HepG2 (cell line): Measurements from ENCODE around the gene NOTO. TPM values are rescaled to one million over a fixed set of nuclear protein-coding genes. Genes with fewer than 3 reads are reported as not detected.
A peak's percentile ranks its signal among the peaks of the same experiment; 100 is the strongest.

Experiments
- CCDC6 ChIP-seq: sonication (generic); formaldehyde crosslinking; IDR thresholded peaks from 2 replicates; pipeline ENCODE4 v1.8.1; 2022; ENCODE audit warnings: mild to moderate bottlenecking, missing genetic modification reagents, moderate library complexity
- GFI1 ChIP-seq: sonication (generic); formaldehyde crosslinking; IDR thresholded peaks from 2 replicates; pipeline ENCODE4 v1.5.0; 2020; ENCODE audit warnings: missing genetic modification reagents, mild to moderate bottlenecking, borderline replicate concordance
- KLF6 ChIP-seq: IDR thresholded peaks from 2 replicates; pipeline ENCODE4 v1.8.0; 2016; ENCODE audit warnings: missing biosample characterization, missing genetic modification reagents
- NCOA2 ChIP-seq: sonication (generic); formaldehyde crosslinking; IDR thresholded peaks from 2 replicates; pipeline ENCODE4 v1.8.0; 2022; ENCODE audit warnings: inconsistent platforms
- NFIB ChIP-seq: sonication (generic); formaldehyde crosslinking; IDR thresholded peaks from 2 replicates; pipeline ENCODE4 v1.9.0; 2021; ENCODE audit warnings: missing genetic modification reagents, mild to moderate bottlenecking, borderline replicate concordance
- NR2F6 ChIP-seq, 2 experiments: IDR thresholded peaks; 2 replicates each; pipeline ENCODE4 v1.6.1; 2016; ENCODE audit warnings: antibody characterized with exemption in 1 of 2, mild to moderate bottlenecking in 1 of 2
- RFXANK ChIP-seq: IDR thresholded peaks from 2 replicates; pipeline ENCODE4 v1.6.1; 2016
- SETDB1 ChIP-seq: sonication (generic); formaldehyde crosslinking; IDR thresholded peaks from 2 replicates; pipeline ENCODE4 v1.5.1; 2020; ENCODE audit warnings: missing genetic modification reagents, mild to moderate bottlenecking, borderline replicate concordance
- SMAD1 ChIP-seq: sonication (generic); formaldehyde crosslinking; IDR thresholded peaks from 2 replicates; pipeline ENCODE4 v1.4.0; 2020; ENCODE audit warnings: missing genetic modification reagents, low read depth, mild to moderate bottlenecking, borderline replicate concordance
- TCF12 ChIP-seq, 2 experiments: fragments of 450-650 bp in 1 of 2; sonication (generic) in 1 of 2; formaldehyde crosslinking in 1 of 2; IDR thresholded peaks; 2 replicates each; pipeline versions ENCODE4 v1.6.1 to v1.8.0; 2017 to 2022; ENCODE audit warnings: antibody characterized with exemption in 1 of 2, mild to moderate bottlenecking in 1 of 2, missing genetic modification reagents in 1 of 2, moderate library complexity in 1 of 2
- XBP1 ChIP-seq: sonication (generic); formaldehyde crosslinking; IDR thresholded peaks from 2 replicates; pipeline ENCODE4 v1.5.0; 2020; ENCODE audit warnings: missing genetic modification reagents
- ZBTB20 ChIP-seq: sonication (generic); formaldehyde crosslinking; IDR thresholded peaks from 2 replicates; pipeline ENCODE4 v1.8.1; 2023; ENCODE audit warnings: missing genetic modification reagents, low read depth, mild to moderate bottlenecking, borderline replicate concordance
- ZFP82 ChIP-seq: sonication (generic); formaldehyde crosslinking; IDR thresholded peaks from 2 replicates; pipeline ENCODE4 v1.5.1; 2020; ENCODE audit warnings: mild to moderate bottlenecking, missing genetic modification reagents, borderline replicate concordance
- ZNF101 ChIP-seq: sonication (generic); formaldehyde crosslinking; IDR thresholded peaks from 2 replicates; pipeline ENCODE4 v1.4.0; 2020; ENCODE audit warnings: mild to moderate bottlenecking, low read depth, missing genetic modification reagents, borderline replicate concordance
- ZNF138 ChIP-seq: sonication (generic); formaldehyde crosslinking; IDR thresholded peaks from 2 replicates; pipeline ENCODE4 v1.5.0; 2020; ENCODE audit warnings: mild to moderate bottlenecking, low read depth, missing genetic modification reagents
- ZNF264 ChIP-seq: sonication (generic); formaldehyde crosslinking; IDR thresholded peaks from 2 replicates; pipeline ENCODE4 v1.4.0; 2020; ENCODE audit warnings: missing genetic modification reagents
- ZNF883 ChIP-seq: sonication (generic); formaldehyde crosslinking; IDR thresholded peaks from 2 replicates; pipeline ENCODE4 v1.5.1; 2020; ENCODE audit warnings: mild to moderate bottlenecking, missing genetic modification reagents; ENCODE audit errors: not compliant biosample characterization
- polyA plus RNA-seq, 8 experiments: library from polyadenylated mRNA; depleted of rRNA in 3 of 8; stranded (reverse) in 7 of 8; unstranded in 1 of 8; fragments of >200 nt; fragmentation: Illumina TruSeq in 4 of 8; extraction: Trizol in 4 of 8; gene quantifications; 2 replicates each; pipeline versions ENCODE4 v1.2.1 to v1.2.3, GENCODE V29; 2011 to 2016; ENCODE audit warnings: low read depth in 4 of 8, missing spikeins in 1 of 8, mixed read lengths in 1 of 8; ENCODE audit not compliant: insufficient read depth in 1 of 8
- total RNA-seq, 5 experiments: library from RNA; depleted of rRNA; stranded (reverse); fragments of >200 nt; fragmentation: Illumina TruSeq; extraction: Trizol; gene quantifications; 2 replicates each; pipeline ENCODE4 v1.2.3, GENCODE V29; 2016; ENCODE audit warnings: low read depth in 1 of 5
- TF ChIP-seq, protein P1 (sequence below): sonication (generic); formaldehyde crosslinking; IDR thresholded peaks from 2 replicates; pipeline ENCODE4 v1.5.1; 2020; ENCODE audit warnings: missing genetic modification reagents, mild to moderate bottlenecking, borderline replicate concordance
- TF ChIP-seq, protein P2 (sequence below): sonication (generic); formaldehyde crosslinking; conservative IDR thresholded peaks from 2 replicates; pipeline ENCODE4 v1.5.0; 2020; ENCODE audit warnings: missing genetic modification reagents
- TF ChIP-seq, protein P3 (sequence below): sonication (generic); formaldehyde crosslinking; IDR thresholded peaks from 2 replicates; pipeline ENCODE4 v1.4.0; 2020; ENCODE audit warnings: mild to moderate bottlenecking, low read depth, missing genetic modification reagents
- TF ChIP-seq, protein P4 (sequence below): IDR thresholded peaks from 2 replicates; pipeline ENCODE4 v1.6.1; 2016; ENCODE audit warnings: missing biosample characterization, missing genetic modification reagents, low read depth

The NOTO gene
- total and polyA plus RNA-seq, 2 of the 13 experiments (the other 11 are each of a cell fraction or from before 2014, with no cell fraction given) = not detected

GRCh38 chr2:73233154-73233931, 31.0 kb downstream of the NOTO start, which contains the start of gene PRADC1 (continued):
- TF ChIP-seq TCF12 (IDR thresholded peaks at IDR 0.05) = no peak
- TF ChIP-seq TCF12 (CRISPR knock-in tag; IDR thresholded peaks at IDR 0.05) = no peak
- no peak; the same call in 1 of the 2 replicates for TF ChIP-seq KLF6
- TF ChIP-seq, protein P1, sequence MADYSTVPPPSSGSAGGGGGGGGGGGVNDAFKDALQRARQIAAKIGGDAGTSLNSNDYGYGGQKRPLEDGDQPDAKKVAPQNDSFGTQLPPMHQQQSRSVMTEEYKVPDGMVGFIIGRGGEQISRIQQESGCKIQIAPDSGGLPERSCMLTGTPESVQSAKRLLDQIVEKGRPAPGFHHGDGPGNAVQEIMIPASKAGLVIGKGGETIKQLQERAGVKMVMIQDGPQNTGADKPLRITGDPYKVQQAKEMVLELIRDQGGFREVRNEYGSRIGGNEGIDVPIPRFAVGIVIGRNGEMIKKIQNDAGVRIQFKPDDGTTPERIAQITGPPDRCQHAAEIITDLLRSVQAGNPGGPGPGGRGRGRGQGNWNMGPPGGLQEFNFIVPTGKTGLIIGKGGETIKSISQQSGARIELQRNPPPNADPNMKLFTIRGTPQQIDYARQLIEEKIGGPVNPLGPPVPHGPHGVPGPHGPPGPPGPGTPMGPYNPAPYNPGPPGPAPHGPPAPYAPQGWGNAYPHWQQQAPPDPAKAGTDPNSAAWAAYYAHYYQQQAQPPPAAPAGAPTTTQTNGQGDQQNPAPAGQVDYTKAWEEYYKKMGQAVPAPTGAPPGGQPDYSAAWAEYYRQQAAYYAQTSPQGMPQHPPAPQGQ (CRISPR knock-in tag) = 0 out of 2 replicates have a peak, but pooled peaks have one; percentile 10
- peak; percentile 79; the same call in 1 of the 2 replicates for TF ChIP-seq RFXANK (CRISPR knock-in tag)
- TF ChIP-seq XBP1 (CRISPR knock-in tag) = no peak
- TF ChIP-seq, protein P2, sequence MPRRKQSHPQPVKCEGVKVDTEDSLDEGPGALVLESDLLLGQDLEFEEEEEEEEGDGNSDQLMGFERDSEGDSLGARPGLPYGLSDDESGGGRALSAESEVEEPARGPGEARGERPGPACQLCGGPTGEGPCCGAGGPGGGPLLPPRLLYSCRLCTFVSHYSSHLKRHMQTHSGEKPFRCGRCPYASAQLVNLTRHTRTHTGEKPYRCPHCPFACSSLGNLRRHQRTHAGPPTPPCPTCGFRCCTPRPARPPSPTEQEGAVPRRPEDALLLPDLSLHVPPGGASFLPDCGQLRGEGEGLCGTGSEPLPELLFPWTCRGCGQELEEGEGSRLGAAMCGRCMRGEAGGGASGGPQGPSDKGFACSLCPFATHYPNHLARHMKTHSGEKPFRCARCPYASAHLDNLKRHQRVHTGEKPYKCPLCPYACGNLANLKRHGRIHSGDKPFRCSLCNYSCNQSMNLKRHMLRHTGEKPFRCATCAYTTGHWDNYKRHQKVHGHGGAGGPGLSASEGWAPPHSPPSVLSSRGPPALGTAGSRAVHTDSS = no peak
- peak; percentile 64 for TF ChIP-seq NCOA2 (CRISPR knock-in tag)
- no peak for TF ChIP-seq SMAD1 (CRISPR knock-in tag)
- TF ChIP-seq NFIB (CRISPR knock-in tag) = no peak
- no peak for TF ChIP-seq ZNF883 (CRISPR knock-in tag)
- no peak for TF ChIP-seq GFI1
- TF ChIP-seq, protein P3, sequence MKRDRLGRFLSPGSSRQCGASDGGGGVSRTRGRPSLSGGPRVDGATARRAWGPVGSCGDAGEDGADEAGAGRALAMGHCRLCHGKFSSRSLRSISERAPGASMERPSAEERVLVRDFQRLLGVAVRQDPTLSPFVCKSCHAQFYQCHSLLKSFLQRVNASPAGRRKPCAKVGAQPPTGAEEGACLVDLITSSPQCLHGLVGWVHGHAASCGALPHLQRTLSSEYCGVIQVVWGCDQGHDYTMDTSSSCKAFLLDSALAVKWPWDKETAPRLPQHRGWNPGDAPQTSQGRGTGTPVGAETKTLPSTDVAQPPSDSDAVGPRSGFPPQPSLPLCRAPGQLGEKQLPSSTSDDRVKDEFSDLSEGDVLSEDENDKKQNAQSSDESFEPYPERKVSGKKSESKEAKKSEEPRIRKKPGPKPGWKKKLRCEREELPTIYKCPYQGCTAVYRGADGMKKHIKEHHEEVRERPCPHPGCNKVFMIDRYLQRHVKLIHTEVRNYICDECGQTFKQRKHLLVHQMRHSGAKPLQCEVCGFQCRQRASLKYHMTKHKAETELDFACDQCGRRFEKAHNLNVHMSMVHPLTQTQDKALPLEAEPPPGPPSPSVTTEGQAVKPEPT (CRISPR knock-in tag) = 0 out of 2 replicates have a peak, but pooled peaks have one; percentile 35
- TF ChIP-seq ZFP82 (CRISPR knock-in tag) = no peak
- 0 out of 2 replicates have a peak, but pooled peaks have one; percentile 27 for TF ChIP-seq ZNF264 (CRISPR knock-in tag)
- TF ChIP-seq, protein P4, sequence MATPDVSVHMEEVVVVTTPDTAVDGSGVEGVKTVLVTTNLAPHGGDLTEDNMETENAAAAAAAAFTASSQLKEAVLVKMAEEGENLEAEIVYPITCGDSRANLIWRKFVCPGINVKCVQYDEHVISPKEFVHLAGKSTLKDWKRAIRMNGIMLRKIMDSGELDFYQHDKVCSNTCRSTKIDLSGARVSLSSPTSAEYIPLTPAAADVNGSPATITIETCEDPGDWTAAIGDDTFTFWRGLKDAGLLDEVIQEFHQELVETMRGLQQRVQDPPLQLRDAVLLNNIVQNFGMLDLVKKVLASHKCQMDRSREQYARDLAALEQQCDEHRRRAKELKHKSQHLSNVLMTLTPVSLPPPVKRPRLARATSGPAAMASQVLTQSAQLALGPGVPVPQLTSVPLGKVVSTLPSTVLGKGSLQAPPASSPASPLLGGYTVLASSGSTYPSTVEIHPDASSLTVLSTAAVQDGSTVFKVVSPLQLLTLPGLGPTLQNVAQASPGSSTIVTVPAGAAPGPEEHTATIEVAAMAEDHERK = no peak
- TF ChIP-seq ZNF138 = no peak; the same call in 1 of the 2 replicates
- TF ChIP-seq ZNF101 (CRISPR knock-in tag) = peak; percentile 63; the same call in 1 of the 2 replicates
- 0 out of 2 replicates have a peak, but pooled peaks have one; percentile 53 for TF ChIP-seq ZBTB20 (CRISPR knock-in tag)
- no peak for TF ChIP-seq NR2F6 (IDR thresholded peaks at IDR 0.05)
- peak; percentile 45; the same call in 1 of the 2 replicates for TF ChIP-seq NR2F6 (CRISPR knock-in tag; IDR thresholded peaks at IDR 0.05)
- TF ChIP-seq CCDC6 = peak; percentile 61
- TF ChIP-seq SETDB1 = no peak; the same call in 1 of the 2 replicates
